ENCODE data around the gene RAB17. TPM values are rescaled to one million over a fixed set of nuclear protein-coding genes. Genes with fewer than 3 reads are reported as not detected.

The RAB17 gene
- total and polyA plus RNA-seq, 7 donors: 0.33 to 48.8 (median 2.8) TPM

DNA sequence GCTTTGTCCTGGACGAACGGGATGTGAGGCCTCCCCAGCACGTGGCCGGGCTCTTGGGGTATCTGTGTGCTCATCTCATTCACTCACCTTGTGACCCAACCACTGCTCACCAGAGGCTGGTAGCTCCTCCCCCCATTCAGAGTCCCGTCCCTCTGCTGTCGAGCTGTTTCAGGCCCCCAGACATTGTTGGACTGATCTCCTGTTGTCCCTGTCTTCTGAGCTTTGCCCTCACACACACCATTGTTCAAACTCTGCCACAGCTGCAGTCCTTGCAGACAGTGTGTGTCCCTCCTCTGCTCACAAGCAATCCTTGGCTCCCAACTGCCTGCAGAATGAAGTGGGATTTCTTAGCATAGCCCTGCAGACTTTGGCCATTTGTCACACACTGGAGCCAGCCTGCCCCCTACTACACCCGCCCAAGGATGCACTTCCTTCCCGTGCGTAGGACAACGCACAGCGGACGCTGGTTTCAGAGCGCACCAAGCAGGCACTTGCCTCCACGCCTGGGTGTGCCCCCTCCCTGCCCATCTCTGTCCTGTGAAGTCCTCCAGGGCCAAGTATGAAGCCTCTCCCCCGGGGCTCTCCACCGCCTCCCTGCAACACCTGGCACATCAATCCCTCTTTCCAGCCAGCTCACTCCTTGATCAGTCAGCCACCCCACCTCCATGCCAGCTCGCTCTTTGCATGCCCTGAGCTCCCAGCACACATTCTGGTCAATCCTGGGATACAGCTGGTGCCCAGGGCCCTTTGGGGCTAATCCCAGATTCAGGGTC lies 40.7 kb downstream of the RAB17 start:
- Histone ChIP-seq H3K27ac (no peak overlapping the region), H3K27me3 (no peaks in the 10 kb centered on the region), H3K4me3 (no peak overlapping the region), H3K36me3 (no peaks in the 10 kb centered on the region), H3K4me1 (no peaks in the 10 kb centered on the region), H3K9me3 (no peaks in the 10 kb centered on the region)
- TF ChIP-seq EP300 (IDR thresholded peaks at IDR 0.05) (no peak), POLR2A (IDR thresholded peaks at IDR 0.05) (no peak), POLR2AphosphoS5 (IDR thresholded peaks at IDR 0.05) (no peak)
- TF ChIP-seq, protein P1, sequence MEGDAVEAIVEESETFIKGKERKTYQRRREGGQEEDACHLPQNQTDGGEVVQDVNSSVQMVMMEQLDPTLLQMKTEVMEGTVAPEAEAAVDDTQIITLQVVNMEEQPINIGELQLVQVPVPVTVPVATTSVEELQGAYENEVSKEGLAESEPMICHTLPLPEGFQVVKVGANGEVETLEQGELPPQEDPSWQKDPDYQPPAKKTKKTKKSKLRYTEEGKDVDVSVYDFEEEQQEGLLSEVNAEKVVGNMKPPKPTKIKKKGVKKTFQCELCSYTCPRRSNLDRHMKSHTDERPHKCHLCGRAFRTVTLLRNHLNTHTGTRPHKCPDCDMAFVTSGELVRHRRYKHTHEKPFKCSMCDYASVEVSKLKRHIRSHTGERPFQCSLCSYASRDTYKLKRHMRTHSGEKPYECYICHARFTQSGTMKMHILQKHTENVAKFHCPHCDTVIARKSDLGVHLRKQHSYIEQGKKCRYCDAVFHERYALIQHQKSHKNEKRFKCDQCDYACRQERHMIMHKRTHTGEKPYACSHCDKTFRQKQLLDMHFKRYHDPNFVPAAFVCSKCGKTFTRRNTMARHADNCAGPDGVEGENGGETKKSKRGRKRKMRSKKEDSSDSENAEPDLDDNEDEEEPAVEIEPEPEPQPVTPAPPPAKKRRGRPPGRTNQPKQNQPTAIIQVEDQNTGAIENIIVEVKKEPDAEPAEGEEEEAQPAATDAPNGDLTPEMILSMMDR (IDR thresholded peaks at IDR 0.05): no peak
- no peak for DNase-seq
- intact Hi-C loops (cut with DNase I): no loop called here
- WGBS, 2 donors: 83 to 91% methylated on average over 17 of the region's 17 CpGs

DNA sequence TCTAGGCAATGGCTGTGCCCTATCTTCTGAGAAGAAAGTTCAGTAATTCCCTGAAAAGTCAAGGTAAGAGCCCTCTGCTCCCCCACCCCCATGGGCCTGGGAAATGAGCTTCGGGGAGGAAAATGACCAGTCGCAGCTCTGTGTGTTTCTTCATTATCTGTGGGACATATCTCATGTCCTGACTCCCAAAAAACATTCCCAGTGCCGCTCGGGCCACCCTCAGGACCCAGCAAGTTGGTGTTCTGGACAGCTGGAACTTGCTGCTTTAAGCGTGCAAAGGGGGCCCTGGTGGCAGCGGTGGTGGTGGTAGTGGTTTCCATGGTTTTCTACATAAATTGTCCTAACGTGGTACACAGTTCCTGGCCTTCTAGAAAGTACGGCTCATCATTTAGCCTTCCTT lies 41.3 kb downstream of the RAB17 start:
- no peak overlapping the region for H3K4me3 ChIP-seq
- intact Hi-C loops (cut with DNase I): no loop called here
- WGBS, 2 donors: 90 to 94% methylated on average over 8 of the region's 8 CpGs
- H3K36me3 ChIP-seq: no peaks in the 10 kb centered on the region
- TF ChIP-seq, protein P1 (IDR thresholded peaks at IDR 0.05): no peak
- TF ChIP-seq EP300 (IDR thresholded peaks at IDR 0.05) (no peak), POLR2AphosphoS5 (IDR thresholded peaks at IDR 0.05) (no peak), POLR2A (IDR thresholded peaks at IDR 0.05) (no peak)
- H3K4me1 ChIP-seq: no peaks in the 10 kb centered on the region
- H3K9me3 ChIP-seq: no peaks in the 10 kb centered on the region
- H3K27me3 ChIP-seq: no peaks in the 10 kb centered on the region
- no peak for DNase-seq
- no peak overlapping the region for H3K27ac ChIP-seq

DNA sequence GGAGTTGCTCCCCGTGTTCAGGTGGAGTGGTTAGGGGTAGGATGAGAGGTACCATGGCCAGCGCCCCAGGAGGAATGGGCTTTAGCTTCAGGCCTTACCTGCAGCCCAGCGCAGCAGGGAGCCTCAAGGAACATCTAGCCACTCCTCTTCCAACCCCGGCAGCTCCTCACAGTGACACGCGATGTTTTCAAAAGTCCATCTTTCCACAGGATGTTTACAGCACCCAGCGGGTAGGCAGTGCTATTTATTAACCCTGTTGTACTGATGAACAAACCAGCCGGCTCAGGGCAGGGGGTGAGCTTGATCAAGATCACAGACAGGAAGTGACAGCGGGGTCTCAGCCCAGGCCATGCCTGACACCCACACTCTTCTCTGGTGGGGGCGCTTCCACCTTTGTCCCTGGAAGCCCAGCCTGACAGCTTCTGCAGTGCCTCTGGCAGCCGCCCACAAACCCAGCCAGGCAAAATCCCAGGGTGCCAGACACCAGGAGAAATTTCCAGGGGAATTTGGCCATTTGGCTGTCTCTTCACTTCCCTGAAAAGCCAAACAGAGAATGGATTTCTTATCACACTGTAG lies 42.6 kb downstream of the RAB17 start:
- intact Hi-C loops (cut with DNase I): no loop called here
- DNase-seq: no peak
- Histone ChIP-seq H3K4me1 (no peaks in the 10 kb centered on the region), H3K4me3 (no peak overlapping the region), H3K36me3 (no peaks in the 10 kb centered on the region), H3K27me3 (no peaks in the 10 kb centered on the region), H3K27ac (no peak overlapping the region), H3K9me3 (no peaks in the 10 kb centered on the region)
- TF ChIP-seq POLR2A (IDR thresholded peaks at IDR 0.05) (no peak), EP300 (IDR thresholded peaks at IDR 0.05) (no peak), POLR2AphosphoS5 (IDR thresholded peaks at IDR 0.05) (no peak)
- TF ChIP-seq, protein P1 (IDR thresholded peaks at IDR 0.05): no peak
- WGBS, 2 donors: 49 to 50% methylated on average over 11 of the region's 11 CpGs

DNA sequence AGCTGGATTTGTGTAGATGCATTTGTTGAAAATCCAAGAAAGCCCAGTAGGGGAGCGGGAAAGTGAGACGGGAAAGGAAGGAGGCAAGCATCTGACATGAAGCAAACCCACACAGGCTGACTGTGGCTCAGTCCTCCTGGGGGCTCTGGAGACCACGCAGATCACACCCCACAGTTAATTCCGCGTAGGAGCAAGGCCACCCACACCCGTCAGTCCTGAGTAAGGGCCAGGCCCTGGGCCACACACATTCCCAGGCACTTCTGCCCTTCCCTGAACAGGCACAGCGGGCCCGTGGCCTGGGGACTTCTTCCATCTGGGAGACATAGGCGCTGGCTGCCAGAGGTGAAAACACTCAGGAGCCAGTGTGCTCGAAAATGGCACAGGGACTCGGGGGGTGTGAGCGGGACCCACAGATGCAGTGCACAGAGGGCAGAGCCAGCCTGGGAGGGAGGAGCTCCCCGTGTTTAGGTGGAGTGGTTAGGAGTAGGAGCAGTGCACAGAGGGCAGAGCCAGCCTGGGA lies 43.6 kb downstream of the RAB17 start:
- no peaks in the 10 kb centered on the region for H3K36me3 ChIP-seq
- WGBS, 2 donors: 73 to 81% methylated on average over 13 of the region's 13 CpGs
- no peaks in the 10 kb centered on the region for H3K4me1 ChIP-seq
- no peak overlapping the region for H3K27ac ChIP-seq
- no peaks in the 10 kb centered on the region for H3K9me3 ChIP-seq
- intact Hi-C loops (cut with DNase I): no loop called here
- TF ChIP-seq EP300 (IDR thresholded peaks at IDR 0.05) (no peak), POLR2AphosphoS5 (IDR thresholded peaks at IDR 0.05) (no peak), POLR2A (IDR thresholded peaks at IDR 0.05) (no peak)
- TF ChIP-seq, protein P1 (IDR thresholded peaks at IDR 0.05): no peak
- DNase-seq: no peak
- H3K4me3 ChIP-seq: no peak overlapping the region
- no peaks in the 10 kb centered on the region for H3K27me3 ChIP-seq
